ENCODE data around the gene VPS4A.

Gene VPS4A

DNA sequence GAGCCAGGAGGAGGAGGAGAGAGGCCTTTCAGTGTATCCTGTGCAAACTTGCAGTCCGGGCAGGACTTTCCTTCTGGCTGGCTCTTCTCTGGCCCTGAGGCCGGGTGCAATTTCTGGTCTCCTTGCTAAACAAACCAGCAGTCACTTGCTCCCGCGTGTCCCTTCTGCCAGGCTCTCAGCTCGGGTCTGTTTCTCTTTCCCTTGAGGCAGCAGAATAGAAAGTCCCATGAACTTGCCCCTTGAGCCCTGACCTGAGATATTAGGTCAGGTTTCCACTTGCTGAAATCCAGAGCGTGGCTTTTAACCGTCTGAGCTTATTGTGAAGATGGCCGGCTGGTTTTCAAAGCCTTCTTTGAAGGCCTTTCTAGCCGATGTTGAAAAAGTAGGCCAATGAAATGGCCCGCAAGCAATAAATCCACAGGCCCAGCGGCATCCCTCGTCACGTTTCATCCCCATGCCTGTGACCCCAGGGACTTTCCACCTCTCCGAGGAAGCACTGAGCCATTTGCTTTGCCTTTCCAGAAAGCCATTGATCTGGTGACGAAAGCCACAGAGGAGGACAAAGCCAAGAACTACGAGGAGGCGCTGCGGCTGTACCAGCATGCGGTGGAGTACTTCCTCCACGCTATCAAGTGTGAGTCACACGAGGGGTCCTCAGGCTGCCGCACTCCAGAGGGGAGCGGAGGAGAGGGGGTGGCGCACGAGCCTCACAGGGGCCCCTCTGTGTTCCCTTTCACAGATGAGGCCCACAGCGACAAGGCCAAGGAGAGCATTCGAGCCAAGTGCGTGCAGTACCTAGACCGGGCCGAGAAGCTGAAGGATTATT, 4.5 kb downstream of the VPS4A start:
- Histone ChIP-seq H3K36me3 (peaks cover 53 to 76% (median 55%) of the 10 kb centered on the region in 3 donors), H3K27me3 (no peaks in the 10 kb centered on the region), H3K4me1 (peaks cover 3 to 23% (median 17%) of the 10 kb centered on the region in 4 donors), H3K4me3 (no peak overlapping the region), H3K9me3 (no peaks in the 10 kb centered on the region), H3K27ac (no peak overlapping the region)
- TF ChIP-seq CTCF (IDR thresholded peaks at IDR 0.05): no peak
- no peak for DNase-seq
- intact Hi-C loops (cut with DNase I; ENCODE audit: low total_unique reads): no loop called here

GRCh38 chr16:69316595-69317034, 5.5 kb downstream of the VPS4A start:
- H3K27ac ChIP-seq: no peak overlapping the region
- H3K9me3 ChIP-seq: no peaks in the 10 kb centered on the region
- peaks cover 0 to 23% (median 17%) of the 10 kb centered on the region in 4 donors for H3K4me1 ChIP-seq
- peaks cover 62 to 80% (median 64%) of the 10 kb centered on the region in 3 donors for H3K36me3 ChIP-seq
- TF ChIP-seq CTCF (IDR thresholded peaks at IDR 0.05): no peak
- H3K27me3 ChIP-seq: no peaks in the 10 kb centered on the region
- intact Hi-C loops (cut with DNase I; ENCODE audit: low total_unique reads): no loop called here
- no peak overlapping the region for H3K4me3 ChIP-seq
- no peak for DNase-seq

DNA sequence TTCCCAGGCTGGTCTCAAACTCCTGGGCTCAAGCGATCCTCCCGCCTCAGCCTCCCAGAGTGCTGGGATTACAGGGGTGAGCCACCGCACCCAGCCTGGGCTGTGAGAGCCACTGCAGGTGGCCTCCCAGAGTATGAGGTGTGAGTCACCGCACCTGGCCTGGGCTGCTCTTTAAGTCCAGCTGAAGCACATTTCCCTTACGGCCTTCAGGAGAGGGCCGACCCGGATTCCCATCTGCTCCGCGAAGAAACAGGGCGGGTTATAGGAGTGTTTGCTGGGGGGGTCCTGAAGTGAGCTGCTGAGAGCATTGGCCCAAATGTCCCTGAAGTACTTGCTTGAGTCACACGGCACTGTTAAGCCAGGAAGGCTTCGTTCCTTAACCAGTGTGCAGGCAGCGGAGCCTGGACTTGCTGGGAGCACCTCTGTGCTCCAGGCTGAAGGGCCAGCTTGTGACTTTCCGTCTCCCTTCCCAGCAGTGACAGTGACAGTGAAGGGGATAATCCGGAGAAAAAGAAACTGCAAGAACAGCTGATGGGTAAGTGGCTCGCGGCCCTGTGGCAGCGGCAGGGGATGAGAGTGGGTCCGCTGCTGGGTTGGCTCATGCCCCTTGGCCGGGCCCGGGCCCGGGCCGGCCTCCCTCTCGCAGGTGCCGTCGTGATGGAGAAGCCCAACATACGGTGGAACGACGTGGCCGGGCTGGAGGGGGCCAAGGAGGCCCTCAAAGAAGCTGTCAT, 7.2 kb downstream of the VPS4A start:
- no peak for DNase-seq

GRCh38 chr16:69318911-69319289, 7.8 kb downstream of the VPS4A start:
- peak in 1 of 2 donors; percentile 9 for DNase-seq
- Histone ChIP-seq H3K4me1 (peaks cover 0 to 2% (median 0%) of the 10 kb centered on the region in 4 donors), H3K27ac (no peak overlapping the region), H3K4me3 (no peak overlapping the region), H3K9me3 (no peaks in the 10 kb centered on the region), H3K36me3 (peaks cover 82 to 99% (median 87%) of the 10 kb centered on the region in 3 donors), H3K27me3 (no peaks in the 10 kb centered on the region)
- intact Hi-C loops (cut with DNase I; ENCODE audit: low total_unique reads): no loop called here
- no peak for TF ChIP-seq CTCF (IDR thresholded peaks at IDR 0.05)

More for the DNA sequence above, 7.2 kb downstream of the VPS4A start:
- H3K27ac ChIP-seq: no peak overlapping the region
- no peak overlapping the region for H3K4me3 ChIP-seq
- peaks cover 80 to 97% (median 82%) of the 10 kb centered on the region in 3 donors for H3K36me3 ChIP-seq
- no peak for TF ChIP-seq CTCF (IDR thresholded peaks at IDR 0.05)
- no peaks in the 10 kb centered on the region for H3K9me3 ChIP-seq
- intact Hi-C loops (cut with DNase I; ENCODE audit: low total_unique reads): no loop called here
- no peaks in the 10 kb centered on the region for H3K27me3 ChIP-seq
- H3K4me1 ChIP-seq: peaks cover 0 to 8% (median under 1%) of the 10 kb centered on the region in 4 donors

DNA sequence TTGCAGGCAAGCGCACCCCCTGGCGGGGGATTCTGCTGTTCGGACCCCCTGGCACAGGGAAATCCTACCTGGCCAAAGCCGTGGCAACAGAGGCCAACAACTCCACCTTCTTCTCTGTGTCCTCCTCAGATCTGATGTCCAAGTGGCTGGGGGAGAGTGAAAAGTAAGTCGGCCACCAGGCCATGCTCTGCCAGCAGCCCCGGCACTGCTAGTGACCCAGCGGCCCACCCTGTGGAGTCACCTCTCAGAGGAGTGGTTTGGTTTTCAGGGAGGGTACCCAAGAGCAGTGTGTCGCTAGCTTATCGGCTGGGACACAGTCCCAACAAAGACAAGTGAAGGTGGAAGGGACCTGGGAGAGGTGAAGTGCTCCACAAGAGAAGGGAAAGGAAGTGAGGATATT, 8.2 kb downstream of the VPS4A start:
- Histone ChIP-seq H3K36me3 (peaks cover 86 to 99% (median 92%) of the 10 kb centered on the region in 3 donors), H3K4me3 (no peak overlapping the region), H3K27me3 (no peaks in the 10 kb centered on the region), H3K4me1 (no peaks in the 10 kb centered on the region), H3K9me3 (no peaks in the 10 kb centered on the region), H3K27ac (no peak overlapping the region)
- intact Hi-C loops (cut with DNase I; ENCODE audit: low total_unique reads): no loop called here
- no peak for TF ChIP-seq CTCF (IDR thresholded peaks at IDR 0.05)
- no peak for DNase-seq
